Mesendoderm (in vitro differentiated cells): ENCODE measurements around the gene ALMS1. TPM values are rescaled to one million over a fixed set of nuclear protein-coding genes. Genes with fewer than 3 reads are reported as not detected.

Experiments
- DNase-seq: peaks from one replicate; pipeline ENCODE4 v3.0.0; 2013
- H2AK5ac ChIP-seq: 2 replicates; pipeline ENCODE4 v1.6.1; 2013; ENCODE audit warnings: low read length, inconsistent platforms
- H2BK120ac ChIP-seq: 2 replicates; pipeline ENCODE4 v1.6.1; 2013; ENCODE audit warnings: low read depth, mild to moderate bottlenecking, low read length, moderate library complexity, mixed read lengths
- H2BK15ac ChIP-seq: replicated peaks from 2 replicates; pipeline ENCODE4 v1.6.1; 2013; ENCODE audit warnings: low read depth, mild to moderate bottlenecking, moderate library complexity
- H2BK5ac ChIP-seq: 2 replicates; pipeline ENCODE4 v1.6.1; 2013; ENCODE audit warnings: low read length, inconsistent platforms
- H3K18ac ChIP-seq: 2 replicates; pipeline ENCODE4 v1.6.1; 2013; ENCODE audit warnings: mild to moderate bottlenecking, low read length, mixed read lengths
- H3K23ac ChIP-seq: one replicate; pipeline ENCODE4 v1.6.1; 2013; ENCODE audit warnings: low read length
- H3K27ac ChIP-seq: 2 replicates; pipeline ENCODE4 v1.5.1; 2013; ENCODE audit warnings: low read depth, mild to moderate bottlenecking, inconsistent platforms, low read length, moderate library complexity
- H3K27me3 ChIP-seq: 2 replicates; pipeline ENCODE4 v1.6.1; 2013; ENCODE audit warnings: low read length, control low read depth, mild to moderate bottlenecking, inconsistent platforms; ENCODE audit not compliant: insufficient read depth, poor library complexity
- H3K36me3 ChIP-seq: 2 replicates; pipeline ENCODE4 v1.6.1; 2013; ENCODE audit warnings: low read length, inconsistent platforms; ENCODE audit not compliant: control insufficient read depth, insufficient read depth
- H3K4ac ChIP-seq: one replicate; pipeline ENCODE4 v1.6.1; 2013; ENCODE audit warnings: low read depth, mild to moderate bottlenecking, low read length, moderate library complexity
- H3K4me1 ChIP-seq: 2 replicates; pipeline ENCODE4 v1.6.1; 2013; ENCODE audit warnings: low read depth, low read length, inconsistent platforms; ENCODE audit not compliant: control insufficient read depth
- H3K4me2 ChIP-seq: 2 replicates; pipeline ENCODE4 v1.6.1; 2013; ENCODE audit warnings: low read length
- H3K4me3 ChIP-seq: 2 replicates; pipeline ENCODE4 v1.5.1; 2013; ENCODE audit warnings: mild to moderate bottlenecking, low read length
- H3K56ac ChIP-seq: one replicate; pipeline ENCODE4 v1.6.1; 2013; ENCODE audit warnings: low read length
- H3K79me1 ChIP-seq: 2 replicates; pipeline ENCODE4 v1.6.1; 2013; ENCODE audit warnings: low read length, inconsistent platforms
- H3K79me2 ChIP-seq: 2 replicates; pipeline ENCODE4 v1.6.1; 2013; ENCODE audit warnings: mild to moderate bottlenecking, low read length; ENCODE audit not compliant: control insufficient read depth, insufficient read depth
- H3K9ac ChIP-seq: 2 replicates; pipeline ENCODE4 v1.6.1; 2013; ENCODE audit warnings: low read length, inconsistent platforms
- H4K5ac ChIP-seq: one replicate; pipeline ENCODE4 v1.6.1; 2013; ENCODE audit warnings: low read length
- H4K8ac ChIP-seq: one replicate; pipeline ENCODE4 v1.6.1; 2013; ENCODE audit warnings: low read depth, mild to moderate bottlenecking, control low read depth, low read length, moderate library complexity
- WGBS: extraction: QIAGEN DNeasy Blood & Tissue Kit; methylation state at CpG from one replicate; pipeline ENCODE4 v1.1.7; 2013; ENCODE audit warnings: low lambda C conversion rate, missing lambda C conversion rate; ENCODE audit not compliant: insufficient coverage; ENCODE audit errors: extremely low coverage; 5-methylcytosine and 5-hydroxymethylcytosine counted together
- polyA plus RNA-seq, 2 experiments: library from polyadenylated mRNA; stranded (reverse); fragments of 200-250 nt; gene quantifications; one replicate each; pipeline ENCODE4 v1.2.3, GENCODE V29; 2013

Gene ALMS1, protein sequence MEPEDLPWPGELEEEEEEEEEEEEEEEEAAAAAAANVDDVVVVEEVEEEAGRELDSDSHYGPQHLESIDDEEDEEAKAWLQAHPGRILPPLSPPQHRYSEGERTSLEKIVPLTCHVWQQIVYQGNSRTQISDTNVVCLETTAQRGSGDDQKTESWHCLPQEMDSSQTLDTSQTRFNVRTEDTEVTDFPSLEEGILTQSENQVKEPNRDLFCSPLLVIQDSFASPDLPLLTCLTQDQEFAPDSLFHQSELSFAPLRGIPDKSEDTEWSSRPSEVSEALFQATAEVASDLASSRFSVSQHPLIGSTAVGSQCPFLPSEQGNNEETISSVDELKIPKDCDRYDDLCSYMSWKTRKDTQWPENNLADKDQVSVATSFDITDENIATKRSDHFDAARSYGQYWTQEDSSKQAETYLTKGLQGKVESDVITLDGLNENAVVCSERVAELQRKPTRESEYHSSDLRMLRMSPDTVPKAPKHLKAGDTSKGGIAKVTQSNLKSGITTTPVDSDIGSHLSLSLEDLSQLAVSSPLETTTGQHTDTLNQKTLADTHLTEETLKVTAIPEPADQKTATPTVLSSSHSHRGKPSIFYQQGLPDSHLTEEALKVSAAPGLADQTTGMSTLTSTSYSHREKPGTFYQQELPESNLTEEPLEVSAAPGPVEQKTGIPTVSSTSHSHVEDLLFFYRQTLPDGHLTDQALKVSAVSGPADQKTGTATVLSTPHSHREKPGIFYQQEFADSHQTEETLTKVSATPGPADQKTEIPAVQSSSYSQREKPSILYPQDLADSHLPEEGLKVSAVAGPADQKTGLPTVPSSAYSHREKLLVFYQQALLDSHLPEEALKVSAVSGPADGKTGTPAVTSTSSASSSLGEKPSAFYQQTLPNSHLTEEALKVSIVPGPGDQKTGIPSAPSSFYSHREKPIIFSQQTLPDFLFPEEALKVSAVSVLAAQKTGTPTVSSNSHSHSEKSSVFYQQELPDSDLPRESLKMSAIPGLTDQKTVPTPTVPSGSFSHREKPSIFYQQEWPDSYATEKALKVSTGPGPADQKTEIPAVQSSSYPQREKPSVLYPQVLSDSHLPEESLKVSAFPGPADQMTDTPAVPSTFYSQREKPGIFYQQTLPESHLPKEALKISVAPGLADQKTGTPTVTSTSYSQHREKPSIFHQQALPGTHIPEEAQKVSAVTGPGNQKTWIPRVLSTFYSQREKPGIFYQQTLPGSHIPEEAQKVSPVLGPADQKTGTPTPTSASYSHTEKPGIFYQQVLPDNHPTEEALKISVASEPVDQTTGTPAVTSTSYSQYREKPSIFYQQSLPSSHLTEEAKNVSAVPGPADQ (N-terminal part only)
- 12.6 TPM for polyA plus RNA-seq (2013, experiment 1 of 2)
- 11.0 TPM for polyA plus RNA-seq (2013, experiment 2 of 2)

- Histone ChIP-seq H3K23ac (no peak within 1 kb of the TSS), H3K27me3 (peaks cover 2% of the 10 kb centered on the region), H3K4me2 (peak within 1 kb of the TSS; percentile 66), H3K4me1 (peaks cover 4% of the 10 kb centered on the region), H2BK15ac (no peak within 1 kb of the TSS), H3K27ac (peak within 1 kb of the TSS; percentile 64), H3K4me3 (peak within 1 kb of the TSS; percentile 62), H2BK5ac (no peak within 1 kb of the TSS), H3K79me2 (peaks cover 28% of the 10 kb centered on the region), H3K18ac (peak within 1 kb of the TSS; percentile 24), H4K8ac (peak within 1 kb of the TSS; percentile 67), H3K36me3 (no peaks in the 10 kb centered on the region), H3K4ac (no peak within 1 kb of the TSS), H3K56ac (peak within 1 kb of the TSS; percentile 86), H3K79me1 (peaks cover 6% of the 10 kb centered on the region), H2BK120ac (no peak within 1 kb of the TSS), H4K5ac (no peak within 1 kb of the TSS), H2AK5ac (no peak within 1 kb of the TSS), H3K9ac (peak within 1 kb of the TSS; percentile 76)
- no CpG with 5 or more reads among the region's 84 CpGs for WGBS
- peak; percentile 95 for DNase-seq
Observed at GRCh38 chr2:73385504-73386341, at the start of gene ALMS1. TSS of gene ALMS1 (plus strand) at chr2:73385836. CDS start at chr2:73385869, 33 bp downstream.

GRCh38 chr2:73337828-73338227 lies 47.8 kb upstream of the ALMS1 start:
- no peak overlapping the region for H2BK5ac ChIP-seq
- no peak overlapping the region for H3K4me2 ChIP-seq
- no peak overlapping the region for H3K27ac ChIP-seq
- H3K36me3 ChIP-seq, result no peaks in the 10 kb centered on the region
- no peak for DNase-seq
- no peaks in the 10 kb centered on the region for H3K27me3 ChIP-seq
- H3K56ac ChIP-seq, result no peak overlapping the region
- H2AK5ac ChIP-seq, result no peak overlapping the region
- no peak overlapping the region for H3K23ac ChIP-seq
- H2BK15ac ChIP-seq, result no peak overlapping the region
- H4K8ac ChIP-seq, result no peak overlapping the region
- H3K4me3 ChIP-seq, result no peak overlapping the region
- H3K79me2 ChIP-seq, result no peaks in the 10 kb centered on the region
- no peaks in the 10 kb centered on the region for H3K79me1 ChIP-seq
- H3K4me1 ChIP-seq, result no peaks in the 10 kb centered on the region
- H3K9ac ChIP-seq, result no peak overlapping the region
- H2BK120ac ChIP-seq, result no peak overlapping the region
- H3K18ac ChIP-seq, result no peak overlapping the region
- H3K4ac ChIP-seq, result no peak overlapping the region
- no CpG with 5 or more reads among the region's 3 CpGs for WGBS
- no peak overlapping the region for H4K5ac ChIP-seq

- H2BK120ac ChIP-seq, result no peak overlapping the region
- no peak overlapping the region for H3K56ac ChIP-seq
- H3K23ac ChIP-seq, result no peak overlapping the region
- H3K4me1 ChIP-seq, result no peaks in the 10 kb centered on the region
- no peak overlapping the region for H3K4me3 ChIP-seq
- no peaks in the 10 kb centered on the region for H3K79me1 ChIP-seq
- H3K4ac ChIP-seq, result no peak overlapping the region
- H3K4me2 ChIP-seq, result no peak overlapping the region
- no peak overlapping the region for H2BK15ac ChIP-seq
- no peak overlapping the region for H3K27ac ChIP-seq
- H3K18ac ChIP-seq, result no peak overlapping the region
- no peak for DNase-seq
- WGBS, result no CpG with 5 or more reads among the region's 3 CpGs
- H4K8ac ChIP-seq, result no peak overlapping the region
- H4K5ac ChIP-seq, result no peak overlapping the region
- no peaks in the 10 kb centered on the region for H3K79me2 ChIP-seq
- H2AK5ac ChIP-seq, result no peak overlapping the region
- H3K36me3 ChIP-seq, result no peaks in the 10 kb centered on the region
- no peak overlapping the region for H2BK5ac ChIP-seq
- H3K9ac ChIP-seq, result no peak overlapping the region
- no peaks in the 10 kb centered on the region for H3K27me3 ChIP-seq
Observed at GRCh38 chr2:73339201-73339600, 46.4 kb upstream of the ALMS1 start.

DNA sequence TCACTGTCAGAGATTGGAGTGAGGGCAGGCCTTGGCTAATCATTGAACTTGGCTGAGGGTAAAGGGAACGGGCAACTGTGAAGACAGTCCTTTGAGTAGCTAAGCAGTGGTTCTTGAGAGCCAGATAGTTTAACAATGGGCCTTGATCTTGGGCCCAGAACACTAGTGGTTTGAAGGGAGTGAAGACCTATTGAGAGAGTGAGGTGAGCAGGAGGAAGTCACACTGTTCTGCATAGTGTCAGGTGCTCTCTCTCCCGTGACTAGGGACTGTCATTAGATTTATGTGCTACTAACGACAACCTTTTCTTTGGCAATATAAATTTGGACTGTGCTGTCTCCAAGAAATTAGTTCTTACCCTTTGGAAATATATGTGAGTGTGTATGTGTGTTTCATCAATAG lies 44.6 kb upstream of the ALMS1 start:
- no peak overlapping the region for H2BK120ac ChIP-seq
- no peaks in the 10 kb centered on the region for H3K36me3 ChIP-seq
- no peaks in the 10 kb centered on the region for H3K27me3 ChIP-seq
- H3K79me1 ChIP-seq, result no peaks in the 10 kb centered on the region
- H2BK5ac ChIP-seq, result no peak overlapping the region
- H3K79me2 ChIP-seq, result no peaks in the 10 kb centered on the region
- no CpG with 5 or more reads among the region's 3 CpGs for WGBS
- no peak overlapping the region for H4K8ac ChIP-seq
- H3K9ac ChIP-seq, result no peak overlapping the region
- no peak overlapping the region for H4K5ac ChIP-seq
- H3K56ac ChIP-seq, result no peak overlapping the region
- H2BK15ac ChIP-seq, result no peak overlapping the region
- H3K4ac ChIP-seq, result no peak overlapping the region
- no peak for DNase-seq
- no peak overlapping the region for H3K4me3 ChIP-seq
- H3K4me1 ChIP-seq, result no peaks in the 10 kb centered on the region
- H2AK5ac ChIP-seq, result no peak overlapping the region
- H3K23ac ChIP-seq, result no peak overlapping the region
- H3K27ac ChIP-seq, result no peak overlapping the region
- no peak overlapping the region for H3K4me2 ChIP-seq
- H3K18ac ChIP-seq, result no peak overlapping the region

- Histone ChIP-seq H3K4ac (no peak overlapping the region), H2BK15ac (no peak overlapping the region), H3K4me3 (no peak overlapping the region), H3K9ac (no peak overlapping the region), H2BK120ac (no peak overlapping the region), H3K79me1 (no peaks in the 10 kb centered on the region), H2BK5ac (no peak overlapping the region), H3K79me2 (no peaks in the 10 kb centered on the region), H3K23ac (no peak overlapping the region), H4K8ac (no peak overlapping the region), H4K5ac (no peak overlapping the region), H3K18ac (no peak overlapping the region), H3K27ac (no peak overlapping the region), H3K4me2 (no peak overlapping the region), H3K36me3 (no peaks in the 10 kb centered on the region), H3K56ac (no peak overlapping the region), H3K4me1 (no peaks in the 10 kb centered on the region), H3K27me3 (no peaks in the 10 kb centered on the region), H2AK5ac (no peak overlapping the region)
- no CpG with 5 or more reads among the region's 5 CpGs for WGBS
- no peak for DNase-seq
Observed at GRCh38 chr2:73343992-73344391, 41.6 kb upstream of the ALMS1 start.
